GM20431 (cell line): ENCODE measurements around the gene VIPR2.

Source experiments
- in situ Hi-C: fragments of 300-500 bp; cut with MseI, MboI; formaldehyde crosslinking; loops from one replicate; pipeline ENCODE4 v1.15.0; 2020; ENCODE audit warnings: low sequenced_read_pairs; ENCODE audit not compliant: unreplicated experiment

The VIPR2 gene

GRCh38 chr7:159158125-159158887 is 13.6 kb upstream of the VIPR2 start:
- in situ Hi-C loops, result no loop called here

- in situ Hi-C loops, result no loop called here
Observed at GRCh38 chr7:159157714-159158113, 13.0 kb upstream of the VIPR2 start.

GRCh38 chr7:159156436-159157245 is 12.0 kb upstream of the VIPR2 start:
- in situ Hi-C loops, result no loop called here

- in situ Hi-C loops, result no loop called here
Observed at GRCh38 chr7:159155410-159155809, 10.7 kb upstream of the VIPR2 start.

- in situ Hi-C loops, result no loop called here
Observed at GRCh38 chr7:159154243-159154642, 9.6 kb upstream of the VIPR2 start.

GRCh38 chr7:159153511-159153910 is 8.8 kb upstream of the VIPR2 start:
- in situ Hi-C loops, result no loop called here

GRCh38 chr7:159152816-159153215 is 8.1 kb upstream of the VIPR2 start:
- in situ Hi-C loops, result no loop called here

GRCh38 chr7:159151231-159151630 is 6.6 kb upstream of the VIPR2 start:
- in situ Hi-C loops, result no loop called here

GRCh38 chr7:159149488-159149887 is 4.8 kb upstream of the VIPR2 start:
- in situ Hi-C loops, result no loop called here

GRCh38 chr7:159148430-159149395 is 4.0 kb upstream of the VIPR2 start:
- in situ Hi-C loops, result no loop called here

- in situ Hi-C loops, result no loop called here
Observed at GRCh38 chr7:159147687-159148086, 3.0 kb upstream of the VIPR2 start.

- in situ Hi-C loops, result no loop called here
Observed at GRCh38 chr7:159147246-159147645, 2.6 kb upstream of the VIPR2 start.

- in situ Hi-C loops, result no loop called here
Observed at GRCh38 chr7:159146084-159146858, 1.6 kb upstream of the VIPR2 start.

- in situ Hi-C loops, result no loop called here
Observed at GRCh38 chr7:159145490-159145855, 806 bp upstream of the VIPR2 start.

GRCh38 chr7:159143780-159144757 is 598 bp downstream of the VIPR2 start:
- in situ Hi-C loops, result no loop called here

GRCh38 chr7:159142730-159143129 is 1.9 kb downstream of the VIPR2 start:
- in situ Hi-C loops, result no loop called here

GRCh38 chr7:159142199-159142598 is 2.5 kb downstream of the VIPR2 start:
- in situ Hi-C loops, result no loop called here

- in situ Hi-C loops, result no loop called here
Observed at GRCh38 chr7:159141660-159142059, 3.0 kb downstream of the VIPR2 start.

GRCh38 chr7:159141167-159141566 is 3.5 kb downstream of the VIPR2 start:
- in situ Hi-C loops, result no loop called here
